T-cell (primary cell): ENCODE measurements around the gene RNASE12. TPM values are rescaled to one million over a fixed set of nuclear protein-coding genes. Genes with fewer than 3 reads are reported as not detected.

Source experiments
- ATAC-seq, 4 experiments: fragments of 200-7000 bp in 3 of 4; fragments of 150-1000 bp in 1 of 4; cut with Tn5 transposase; replicated peaks in 1 of 4; 1 replicate in 3 of 4; 2 replicates in 1 of 4; pipeline ENCODE4 v1.10.0; 2021; ENCODE audit warnings: moderate library complexity in 3 of 4, mild to moderate bottlenecking in 2 of 4, moderate number of reproducible peaks in 1 of 4
- CTCF ChIA-PET, 2 donors: fragments of 300-600 bp; sonication (Branson Sonifier 250); formaldehyde crosslinking; loops; one replicate each; lab custom pipeline; 2022; ENCODE audit warnings: antibody characterized with exemption in 2 of 2; lab: Charles Lee
- POLR2A ChIA-PET, 2 donors: fragments of 300-600 bp; sonication (Branson Sonifier 250); formaldehyde crosslinking; loops; one replicate each; lab custom pipeline; 2022; ENCODE audit warnings: antibody characterized with exemption in 2 of 2; lab: Charles Lee
- DNase-seq, 35 experiments: peaks; one replicate each; pipeline versions ENCODE4 v3.0.0 to v3.0.0-alpha.2; 2013 to 2023
- H3K27ac ChIP-seq: one replicate; pipeline ENCODE4 v1.5.1; 2013; ENCODE audit warnings: low read length
- H3K27me3 ChIP-seq, 2 experiments: replicated peaks in 1 of 2; 1 replicate in 1 of 2; 2 replicates in 1 of 2; pipeline versions ENCODE4 v1.6.1 to v1.7.0; 2013; ENCODE audit warnings: low read length in 1 of 2, mixed read lengths in 1 of 2; ENCODE audit not compliant: control insufficient read depth in 2 of 2, insufficient read depth in 2 of 2; ENCODE audit errors: extremely low read depth in 1 of 2
- H3K36me3 ChIP-seq, 2 donors: 1 replicate in 1 of 2; 2 replicates in 1 of 2; pipeline versions ENCODE4 v1.6.1 to v1.7.0; 2013; ENCODE audit warnings: low read length in 1 of 2; ENCODE audit not compliant: control insufficient read depth in 2 of 2, insufficient read depth in 1 of 2; ENCODE audit errors: extremely low read depth in 1 of 2
- H3K4me1 ChIP-seq, 2 experiments: 1 replicate in 1 of 2; 2 replicates in 1 of 2; pipeline versions ENCODE4 v1.6.1 to v1.7.0; 2013; ENCODE audit warnings: low read length in 2 of 2, mixed read lengths in 1 of 2; ENCODE audit not compliant: insufficient read depth in 2 of 2, control insufficient read depth in 1 of 2; ENCODE audit errors: extremely low read depth in 1 of 2
- H3K4me3 ChIP-seq, 2 donors: 1 replicate in 1 of 2; 2 replicates in 1 of 2; pipeline versions ENCODE4 v1.5.1 to v1.7.0; 2013; ENCODE audit warnings: mild to moderate bottlenecking in 2 of 2, low read length in 1 of 2, moderate library complexity in 1 of 2; ENCODE audit not compliant: control insufficient read depth in 1 of 2; ENCODE audit errors: extremely low read depth in 1 of 2
- H3K9me3 ChIP-seq: 2 replicates; pipeline ENCODE4 v1.7.0; 2013
- H3K27ac Mint-ChIP-seq, 2 donors: one replicate each; pipeline ENCODE4 v1.8.0; 2020 to 2021; ENCODE audit warnings: mild to moderate bottlenecking in 2 of 2, mixed read lengths in 2 of 2
- H3K27me3 Mint-ChIP-seq, 2 donors: one replicate each; pipeline ENCODE4 v1.8.0; 2021 to 2022; ENCODE audit warnings: mixed read lengths in 2 of 2
- H3K36me3 Mint-ChIP-seq: one replicate; pipeline ENCODE4 v1.8.0; 2021; ENCODE audit warnings: mixed read lengths
- H3K4me1 Mint-ChIP-seq, 3 donors: one replicate each; pipeline ENCODE4 v1.8.0; 2020 to 2022; ENCODE audit warnings: mixed read lengths in 3 of 3, mild to moderate bottlenecking in 1 of 3
- H3K4me3 Mint-ChIP-seq, 3 donors: one replicate each; pipeline ENCODE4 v1.8.0; 2020 to 2022; ENCODE audit warnings: mild to moderate bottlenecking in 3 of 3, mixed read lengths in 3 of 3, moderate library complexity in 3 of 3
- H3K9me3 Mint-ChIP-seq, 3 donors: one replicate each; pipeline ENCODE4 v1.8.0; 2020 to 2022; ENCODE audit warnings: mixed read lengths in 3 of 3
- WGBS: methylation state at CpG from one replicate; pipeline ENCODE4 v1.1.5; 2013; ENCODE audit warnings: missing lambda C conversion rate; ENCODE audit not compliant: insufficient coverage; 5-methylcytosine and 5-hydroxymethylcytosine counted together
- total RNA-seq, 35 experiments: library from RNA in 6 of 35; stranded (reverse) in 6 of 35; fragments of 120-200 nt in 1 of 35; gene quantifications; one replicate each; pipeline versions ENCODE4 v1.2.1 to v1.2.4 and lab custom pipeline; 2013 to 2026

Gene RNASE12
- total RNA-seq, 5 donors from 2014 or later (not counting 1 experiment from before 2014, with no cell fraction given): not detected

- peak overlapping the region; percentile 72 to 82 for H3K27ac Mint-ChIP-seq
- H3K4me3 ChIP-seq: peak overlapping the region; percentile 45 to 49
- POLR2A ChIA-PET: interaction anchor here in 1 of 2 donors (0.7 to 2.0 kb wide), 3 partner anchors 17 to 287 kb away, joined by 3 to 20 read pairs (median 6); partner anchors contain the start of gene PARP2
- CTCF ChIA-PET: interaction anchor here (0.5 to 3.1 kb wide), 6 partner anchors 17 to 53 kb away, joined by 3 to 21 read pairs (median 4); no protein-coding TSS in a partner anchor
- H3K9me3 Mint-ChIP-seq: peaks cover 0 to 7% (median 0%) of the 10 kb centered on the region in 3 donors
- DNase-seq: peak in 8 of 35 experiments; percentile 11 to 64 (median 32)
- peak overlapping the region; percentile 1 for H3K27ac ChIP-seq
- peak overlapping the region; percentile 75 to 80 (median 79) for H3K4me3 Mint-ChIP-seq
- peaks cover 24 to 37% of the 10 kb centered on the region in 2 experiments for H3K27me3 ChIP-seq
- peaks cover 12 to 54% of the 10 kb centered on the region in 2 experiments for H3K4me1 ChIP-seq
- no peaks in the 10 kb centered on the region for H3K36me3 Mint-ChIP-seq
- peaks cover 11 to 64% of the 10 kb centered on the region in 2 donors for H3K27me3 Mint-ChIP-seq
- H3K9me3 ChIP-seq: no peaks in the 10 kb centered on the region
- WGBS: 8% methylated on average over 23 of the region's 23 CpGs
- no peaks in the 10 kb centered on the region for H3K36me3 ChIP-seq
- H3K4me1 Mint-ChIP-seq: peaks cover 62 to 76% (median 70%) of the 10 kb centered on the region in 3 donors
- ATAC-seq: peak; percentile 28 to 51 (median 32)
Observed at GRCh38 chr14:20630340-20631022, 39.3 kb upstream of the RNASE12 start.

- Mint-ChIP-seq H3K27me3 (peaks cover 10 to 64% of the 10 kb centered on the region in 2 donors), H3K27ac (peak overlapping the region; percentile 4 to 9), H3K9me3 (no peaks in the 10 kb centered on the region), H3K4me3 (peak overlapping the region in 1 of 3 donors; percentile 3), H3K36me3 (no peaks in the 10 kb centered on the region), H3K4me1 (peaks cover 84 to 87% (median 85%) of the 10 kb centered on the region in 3 donors)
- ChIA-PET CTCF (no interaction called here), POLR2A (no interaction called here)
- 58% methylated on average over 6 of the region's 10 CpGs for WGBS
- Histone ChIP-seq H3K9me3 (no peaks in the 10 kb centered on the region), H3K27ac (no peak overlapping the region), H3K4me3 (no peak overlapping the region), H3K27me3 (peaks cover 24 to 41% of the 10 kb centered on the region in 2 experiments), H3K36me3 (no peaks in the 10 kb centered on the region), H3K4me1 (peaks cover 20 to 67% of the 10 kb centered on the region in 2 experiments)
- ATAC-seq: no peak
- DNase-seq: no peak
Observed at GRCh38 chr14:20628063-20628854, 37.1 kb upstream of the RNASE12 start.

GRCh38 chr14:20627346-20628027 is 36.3 kb upstream of the RNASE12 start:
- Histone ChIP-seq H3K27ac (no peak overlapping the region), H3K9me3 (no peaks in the 10 kb centered on the region), H3K4me3 (no peak overlapping the region), H3K36me3 (no peaks in the 10 kb centered on the region), H3K27me3 (peaks cover 24 to 41% of the 10 kb centered on the region in 2 experiments), H3K4me1 (peaks cover 21 to 67% of the 10 kb centered on the region in 2 experiments)
- Mint-ChIP-seq H3K27me3 (peaks cover 8 to 64% of the 10 kb centered on the region in 2 donors), H3K9me3 (no peaks in the 10 kb centered on the region), H3K4me1 (peaks cover 84 to 88% (median 86%) of the 10 kb centered on the region in 3 donors), H3K27ac (peak overlapping the region in 1 of 2 donors; percentile 7), H3K4me3 (peak overlapping the region in 1 of 3 donors; percentile 72), H3K36me3 (no peaks in the 10 kb centered on the region)
- ChIA-PET CTCF (no interaction called here), POLR2A (no interaction called here)
- WGBS: 40% methylated on average over 1 of the region's 5 CpGs
- DNase-seq (no peak), ATAC-seq (no peak)

GRCh38 chr14:20626274-20626673 is 35.1 kb upstream of the RNASE12 start:
- Mint-ChIP-seq H3K4me3 (peak overlapping the region; percentile 69 to 72 (median 71)), H3K36me3 (no peaks in the 10 kb centered on the region), H3K27ac (no peak overlapping the region), H3K4me1 (peaks cover 82 to 84% (median 82%) of the 10 kb centered on the region in 3 donors), H3K9me3 (no peaks in the 10 kb centered on the region), H3K27me3 (peaks cover 8 to 65% of the 10 kb centered on the region in 2 donors)
- H3K9me3 ChIP-seq: no peaks in the 10 kb centered on the region
- WGBS: 33% methylated on average over 11 of the region's 12 CpGs
- CTCF ChIA-PET: no interaction called here
- peaks cover 27 to 35% of the 10 kb centered on the region in 2 experiments for H3K27me3 ChIP-seq
- H3K36me3 ChIP-seq: no peaks in the 10 kb centered on the region
- ATAC-seq (no peak), DNase-seq (peak in 1 of 35 experiments; percentile 27)
- H3K4me1 ChIP-seq: peaks cover 14 to 59% of the 10 kb centered on the region in 2 experiments
- H3K27ac ChIP-seq: no peak overlapping the region
- peak overlapping the region in 1 of 2 donors; percentile 62 for H3K4me3 ChIP-seq
- POLR2A ChIA-PET: no interaction called here

GRCh38 chr14:20624495-20625070 is 33.4 kb upstream of the RNASE12 start:
- peak overlapping the region; percentile 72 to 80 for H3K27ac Mint-ChIP-seq
- no peaks in the 10 kb centered on the region for H3K36me3 Mint-ChIP-seq
- Histone ChIP-seq H3K4me3 (peak overlapping the region; percentile 22 to 62), H3K27ac (no peak overlapping the region), H3K36me3 (no peaks in the 10 kb centered on the region), H3K9me3 (no peaks in the 10 kb centered on the region), H3K27me3 (peaks cover 21 to 35% of the 10 kb centered on the region in 2 experiments), H3K4me1 (peaks cover 9 to 48% of the 10 kb centered on the region in 2 experiments)
- no peaks in the 10 kb centered on the region for H3K9me3 Mint-ChIP-seq
- ChIA-PET CTCF (interaction anchor here in 1 of 2 donors (0.6 kb wide), 1 partner anchor 222 kb away, joined by 3 read pairs; no protein-coding TSS in a partner anchor), POLR2A (no interaction called here)
- 6% methylated on average over 13 of the region's 22 CpGs for WGBS
- peak; percentile 64 to 75 (median 66) for ATAC-seq
- H3K4me1 Mint-ChIP-seq: peaks cover 69 to 71% (median 70%) of the 10 kb centered on the region in 3 donors
- DNase-seq: peak in 20 of 35 experiments; percentile 20 to 69 (median 39)
- H3K4me3 Mint-ChIP-seq: peak overlapping the region; percentile 69 to 72 (median 71)
- H3K27me3 Mint-ChIP-seq: peaks cover 8 to 57% of the 10 kb centered on the region in 2 donors
